Measurements from ENCODE around the gene GTF2A1L.
"Not testable (repeated sequence)": the region's sequence is repeated elsewhere in the genome, so short reads cannot be mapped to it uniquely, and the experiment has no call there.

Gene GTF2A1L

GRCh38 chr2:48601349-48601748 is 16.3 kb upstream of the GTF2A1L start:
- ATAC-seq (ENCODE audit: low read depth) (peak; percentile 61; the same call in 1 of the 3 replicates), DNase-seq (ENCODE audit: low spot score) (no peak)
- no peak overlapping the region for H3K27ac ChIP-seq (ENCODE audit: poor library complexity, severe bottlenecking)

GRCh38 chr2:48605482-48606175 is 12.0 kb upstream of the GTF2A1L start:
- no peak for DNase-seq (ENCODE audit: low spot score)
- Histone ChIP-seq H3K27ac (ENCODE audit: poor library complexity, severe bottlenecking) (no peak overlapping the region), H3K4me1 (ENCODE audit: insufficient read depth, poor library complexity, severe bottlenecking) (no peaks in the 10 kb centered on the region), H3K36me3 (ENCODE audit: low read depth) (no peaks in the 10 kb centered on the region), H3K4me3 (ENCODE audit: severe bottlenecking) (no peak overlapping the region), H3K27me3 (ENCODE audit: insufficient read depth, poor library complexity, severe bottlenecking) (no peaks in the 10 kb centered on the region), H3K9me3 (ENCODE audit: severe bottlenecking) (no peaks in the 10 kb centered on the region)
- no peak for ATAC-seq (ENCODE audit: low read depth)
- TF ChIP-seq CTCF (IDR thresholded peaks at IDR 0.05; ENCODE audit: poor library complexity, severe bottlenecking): no peak

More at GRCh38 chr2:48601349-48601748, 16.3 kb upstream of the GTF2A1L start:
- TF ChIP-seq CTCF (IDR thresholded peaks at IDR 0.05; ENCODE audit: poor library complexity, severe bottlenecking): peak; percentile 37
- no peaks in the 10 kb centered on the region for H3K4me1 ChIP-seq (ENCODE audit: insufficient read depth, poor library complexity, severe bottlenecking)
- no peaks in the 10 kb centered on the region for H3K9me3 ChIP-seq (ENCODE audit: severe bottlenecking)
- no peaks in the 10 kb centered on the region for H3K27me3 ChIP-seq (ENCODE audit: insufficient read depth, poor library complexity, severe bottlenecking)
- no peaks in the 10 kb centered on the region for H3K36me3 ChIP-seq (ENCODE audit: low read depth)
- no peak overlapping the region for H3K4me3 ChIP-seq (ENCODE audit: severe bottlenecking)

DNA sequence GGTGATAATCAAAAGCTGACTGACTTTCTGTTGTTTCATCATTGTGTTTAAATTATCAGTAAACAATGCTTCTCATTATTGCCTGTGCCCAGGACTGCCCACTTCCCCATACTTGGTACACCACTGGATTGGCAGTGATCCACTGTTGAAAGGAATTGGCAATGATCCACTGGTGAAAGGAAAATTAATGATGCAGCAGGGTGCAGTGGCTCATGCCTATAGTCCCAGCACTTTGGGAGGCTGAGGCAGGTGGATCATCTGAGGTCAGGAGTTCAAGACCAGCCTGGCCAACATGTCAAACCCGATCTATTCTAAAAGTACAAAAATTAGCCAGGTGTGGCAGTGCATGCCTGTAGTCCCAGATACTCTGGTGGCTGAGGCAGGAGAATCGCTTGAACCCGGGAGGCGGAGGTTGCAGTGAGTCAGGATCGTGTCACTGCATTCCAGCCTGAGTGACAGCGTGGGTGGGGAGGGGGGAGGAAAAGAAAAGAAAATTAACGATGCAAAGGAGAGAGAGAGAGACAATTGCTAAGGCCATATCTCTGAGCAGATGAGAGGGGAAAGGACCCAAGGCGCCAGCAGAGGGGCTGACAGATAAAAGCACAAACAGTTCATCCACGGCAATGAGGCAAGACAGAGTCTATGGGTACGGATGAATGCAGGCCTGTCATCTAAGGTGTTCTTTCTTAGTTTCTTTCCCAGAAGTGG is 10.2 kb upstream of the GTF2A1L start:
- no peak for TF ChIP-seq CTCF (IDR thresholded peaks at IDR 0.05; ENCODE audit: poor library complexity, severe bottlenecking)

GRCh38 chr2:48613211-48613610 is 4.4 kb upstream of the GTF2A1L start:
- H3K4me3 ChIP-seq (ENCODE audit: severe bottlenecking): no peak overlapping the region
- ATAC-seq (ENCODE audit: low read depth) (no peak), DNase-seq (ENCODE audit: low spot score) (no peak)
- H3K27me3 ChIP-seq (ENCODE audit: insufficient read depth, poor library complexity, severe bottlenecking): no peaks in the 10 kb centered on the region
- H3K36me3 ChIP-seq (ENCODE audit: low read depth): no peaks in the 10 kb centered on the region
- no peaks in the 10 kb centered on the region for H3K9me3 ChIP-seq (ENCODE audit: severe bottlenecking)
- no peak for TF ChIP-seq CTCF (IDR thresholded peaks at IDR 0.05; ENCODE audit: poor library complexity, severe bottlenecking)
- H3K27ac ChIP-seq (ENCODE audit: poor library complexity, severe bottlenecking): no peak overlapping the region
- no peaks in the 10 kb centered on the region for H3K4me1 ChIP-seq (ENCODE audit: insufficient read depth, poor library complexity, severe bottlenecking)

More for the DNA sequence above, 10.2 kb upstream of the GTF2A1L start:
- Histone ChIP-seq H3K27me3 (ENCODE audit: insufficient read depth, poor library complexity, severe bottlenecking) (no peaks in the 10 kb centered on the region), H3K4me3 (ENCODE audit: severe bottlenecking) (no peak overlapping the region), H3K27ac (ENCODE audit: poor library complexity, severe bottlenecking) (no peak overlapping the region), H3K36me3 (ENCODE audit: low read depth) (no peaks in the 10 kb centered on the region), H3K4me1 (ENCODE audit: insufficient read depth, poor library complexity, severe bottlenecking) (no peaks in the 10 kb centered on the region), H3K9me3 (ENCODE audit: severe bottlenecking) (no peaks in the 10 kb centered on the region)
- ATAC-seq (ENCODE audit: low read depth): peak; percentile 42; the same call in 2 of the 3 replicates
- no peak for DNase-seq (ENCODE audit: low spot score)

DNA sequence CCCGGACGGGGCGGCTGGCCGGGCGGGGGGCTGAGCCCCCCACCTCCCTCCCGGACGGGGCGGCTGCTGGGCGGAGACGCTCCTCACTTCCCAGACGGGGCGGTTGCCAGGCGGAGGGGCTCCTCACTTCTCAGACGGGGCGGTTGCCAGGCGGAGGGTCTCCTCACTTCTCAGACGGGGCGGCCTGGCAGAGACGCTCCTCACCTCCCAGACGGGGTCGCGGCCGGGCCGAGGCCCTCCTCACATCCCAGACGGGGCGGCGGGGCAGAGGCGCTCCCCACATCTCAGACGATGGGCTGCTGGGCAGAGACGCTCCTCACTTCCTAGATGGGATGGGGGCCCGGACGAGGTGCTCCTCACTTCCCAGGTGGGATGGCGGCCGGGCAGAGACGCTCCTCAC is 3.1 kb upstream of the GTF2A1L start:
- H3K36me3 ChIP-seq (ENCODE audit: low read depth); DNase-seq (ENCODE audit: low spot score); H3K27me3 ChIP-seq (ENCODE audit: insufficient read depth, poor library complexity, severe bottlenecking); H3K4me3 ChIP-seq (ENCODE audit: severe bottlenecking); H3K27ac ChIP-seq (ENCODE audit: poor library complexity, severe bottlenecking); H3K4me1 ChIP-seq (ENCODE audit: insufficient read depth, poor library complexity, severe bottlenecking); ATAC-seq (ENCODE audit: low read depth); H3K9me3 ChIP-seq (ENCODE audit: severe bottlenecking): not testable (repeated sequence)

Data from RWPE2 (cell line).